Type B pancreatic cell (in vitro differentiated cells): Measurements from ENCODE around the gene BABAM2. TPM values are rescaled to one million over a fixed set of nuclear protein-coding genes. Genes with fewer than 3 reads are reported as not detected.
A peak's percentile ranks its signal among the peaks of the same experiment; 100 is the strongest.

Experiments
- DNase-seq: peaks from one replicate; pipeline ENCODE4 v3.0.0; 2021; ENCODE audit warnings: mixed read lengths; ENCODE audit not compliant: unreplicated experiment; ENCODE audit errors: extremely low spot score
- H3K27ac Mint-ChIP-seq: 2 replicates; pipeline ENCODE4 v1.8.0; 2021; ENCODE audit warnings: mild to moderate bottlenecking, mixed read lengths
- H3K27me3 Mint-ChIP-seq: 2 replicates; pipeline ENCODE4 v1.8.0; 2021; ENCODE audit warnings: mixed read lengths
- H3K36me3 Mint-ChIP-seq: 2 replicates; pipeline ENCODE4 v1.8.0; 2021; ENCODE audit warnings: mixed read lengths
- H3K4me1 Mint-ChIP-seq: one replicate; pipeline ENCODE4 v1.8.0; 2021; ENCODE audit warnings: mixed read lengths; ENCODE audit not compliant: unreplicated experiment
- H3K4me3 Mint-ChIP-seq: 2 replicates; pipeline ENCODE4 v1.8.0; 2021; ENCODE audit warnings: mild to moderate bottlenecking, mixed read lengths
- H3K9me3 Mint-ChIP-seq: 2 replicates; pipeline ENCODE4 v1.8.0; 2021; ENCODE audit warnings: mixed read lengths
- total RNA-seq: library from RNA; stranded (reverse); gene quantifications from 2 replicates; pipeline ENCODE4 v1.2.1, GENCODE V29; 2021; ENCODE audit warnings: low replicate concordance
- TF ChIP-seq, protein P1 (sequence below): fragments of 200-600 bp; sonication (generic); conservative IDR thresholded peaks from 2 replicates; pipeline ENCODE4 v1.5.0; 2021; ENCODE audit warnings: antibody characterized with exemption, mild to moderate bottlenecking

Gene BABAM2
- total RNA-seq, 1 donor from 2014 or later, result 30.4 TPM

DNA sequence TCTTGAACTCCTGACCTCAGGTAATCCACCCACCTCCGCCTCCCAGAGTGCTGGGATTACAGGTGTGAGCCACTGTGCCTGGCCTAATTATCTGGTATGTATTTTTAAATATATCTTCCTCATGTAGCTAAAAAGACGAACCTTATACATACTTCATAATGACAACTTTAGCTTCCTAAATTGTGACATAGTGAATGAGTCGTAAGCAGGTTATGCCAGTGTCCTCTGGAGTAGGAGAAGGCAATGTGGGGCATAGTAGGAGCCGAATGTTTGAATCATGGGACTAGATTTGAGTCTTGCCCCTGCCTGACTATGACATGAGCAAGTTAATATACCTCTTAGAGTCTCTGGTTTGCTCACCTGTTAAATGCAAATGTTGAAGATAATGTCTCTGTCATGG, 406.4 kb downstream of the BABAM2 start:
- Mint-ChIP-seq H3K27me3 (no peaks in the 10 kb centered on the region), H3K4me1 (peaks cover 10% of the 10 kb centered on the region), H3K36me3 (peaks cover 9% of the 10 kb centered on the region), H3K27ac (peak overlapping the region; percentile 4), H3K9me3 (no peaks in the 10 kb centered on the region), H3K4me3 (no peak overlapping the region)
- TF ChIP-seq, protein P1, sequence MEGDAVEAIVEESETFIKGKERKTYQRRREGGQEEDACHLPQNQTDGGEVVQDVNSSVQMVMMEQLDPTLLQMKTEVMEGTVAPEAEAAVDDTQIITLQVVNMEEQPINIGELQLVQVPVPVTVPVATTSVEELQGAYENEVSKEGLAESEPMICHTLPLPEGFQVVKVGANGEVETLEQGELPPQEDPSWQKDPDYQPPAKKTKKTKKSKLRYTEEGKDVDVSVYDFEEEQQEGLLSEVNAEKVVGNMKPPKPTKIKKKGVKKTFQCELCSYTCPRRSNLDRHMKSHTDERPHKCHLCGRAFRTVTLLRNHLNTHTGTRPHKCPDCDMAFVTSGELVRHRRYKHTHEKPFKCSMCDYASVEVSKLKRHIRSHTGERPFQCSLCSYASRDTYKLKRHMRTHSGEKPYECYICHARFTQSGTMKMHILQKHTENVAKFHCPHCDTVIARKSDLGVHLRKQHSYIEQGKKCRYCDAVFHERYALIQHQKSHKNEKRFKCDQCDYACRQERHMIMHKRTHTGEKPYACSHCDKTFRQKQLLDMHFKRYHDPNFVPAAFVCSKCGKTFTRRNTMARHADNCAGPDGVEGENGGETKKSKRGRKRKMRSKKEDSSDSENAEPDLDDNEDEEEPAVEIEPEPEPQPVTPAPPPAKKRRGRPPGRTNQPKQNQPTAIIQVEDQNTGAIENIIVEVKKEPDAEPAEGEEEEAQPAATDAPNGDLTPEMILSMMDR, result no peak
- no peak for DNase-seq

DNA sequence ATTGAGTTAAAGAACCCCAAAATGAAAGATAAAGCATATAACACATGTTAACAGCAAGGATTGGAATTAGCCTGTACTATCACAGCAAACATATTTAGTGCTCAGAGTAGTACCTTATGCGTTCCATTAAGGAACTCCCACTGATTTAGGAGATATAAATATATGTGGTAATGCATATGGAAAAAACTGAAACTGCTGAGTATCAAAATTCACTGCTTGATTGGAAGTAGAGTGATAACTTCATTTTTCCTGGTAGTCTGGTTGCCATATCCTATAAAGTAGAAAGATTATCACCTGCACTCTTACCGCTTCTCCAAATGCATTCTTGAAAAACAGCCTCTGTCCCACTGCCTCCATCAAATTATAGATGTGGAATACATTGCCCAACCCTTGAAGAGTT, 407.0 kb downstream of the BABAM2 start:
- TF ChIP-seq, protein P1, result no peak
- H3K27ac Mint-ChIP-seq, result no peak overlapping the region

DNA sequence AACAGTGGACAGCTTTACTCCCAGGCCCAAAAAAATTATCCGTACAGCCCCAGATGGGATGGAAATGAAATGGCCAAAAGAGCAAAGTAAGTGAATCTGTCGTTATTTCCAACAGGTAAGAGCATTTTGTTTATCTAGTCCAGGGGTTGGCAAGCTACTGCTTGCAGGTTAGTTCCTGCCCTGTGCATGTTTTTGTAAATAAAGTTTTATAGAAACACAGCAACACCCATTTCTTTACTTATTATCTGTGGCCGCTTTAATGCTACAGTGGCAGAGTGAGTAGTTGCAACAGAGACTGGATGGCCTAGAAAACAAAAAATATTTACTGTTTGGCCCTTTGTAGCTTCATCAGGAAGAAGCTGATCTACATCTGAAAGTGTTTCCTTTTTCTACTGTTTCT, 407.9 kb downstream of the BABAM2 start:
- no peak overlapping the region for H3K4me3 Mint-ChIP-seq
- H3K27me3 Mint-ChIP-seq, result no peaks in the 10 kb centered on the region
- TF ChIP-seq, protein P1, result no peak

More for the DNA sequence above, 407.0 kb downstream of the BABAM2 start:
- no peak overlapping the region for H3K4me3 Mint-ChIP-seq
- H3K27me3 Mint-ChIP-seq, result no peaks in the 10 kb centered on the region
- peaks cover 10% of the 10 kb centered on the region for H3K4me1 Mint-ChIP-seq
- H3K9me3 Mint-ChIP-seq, result no peaks in the 10 kb centered on the region
- no peak for DNase-seq
- peaks cover 9% of the 10 kb centered on the region for H3K36me3 Mint-ChIP-seq

DNA sequence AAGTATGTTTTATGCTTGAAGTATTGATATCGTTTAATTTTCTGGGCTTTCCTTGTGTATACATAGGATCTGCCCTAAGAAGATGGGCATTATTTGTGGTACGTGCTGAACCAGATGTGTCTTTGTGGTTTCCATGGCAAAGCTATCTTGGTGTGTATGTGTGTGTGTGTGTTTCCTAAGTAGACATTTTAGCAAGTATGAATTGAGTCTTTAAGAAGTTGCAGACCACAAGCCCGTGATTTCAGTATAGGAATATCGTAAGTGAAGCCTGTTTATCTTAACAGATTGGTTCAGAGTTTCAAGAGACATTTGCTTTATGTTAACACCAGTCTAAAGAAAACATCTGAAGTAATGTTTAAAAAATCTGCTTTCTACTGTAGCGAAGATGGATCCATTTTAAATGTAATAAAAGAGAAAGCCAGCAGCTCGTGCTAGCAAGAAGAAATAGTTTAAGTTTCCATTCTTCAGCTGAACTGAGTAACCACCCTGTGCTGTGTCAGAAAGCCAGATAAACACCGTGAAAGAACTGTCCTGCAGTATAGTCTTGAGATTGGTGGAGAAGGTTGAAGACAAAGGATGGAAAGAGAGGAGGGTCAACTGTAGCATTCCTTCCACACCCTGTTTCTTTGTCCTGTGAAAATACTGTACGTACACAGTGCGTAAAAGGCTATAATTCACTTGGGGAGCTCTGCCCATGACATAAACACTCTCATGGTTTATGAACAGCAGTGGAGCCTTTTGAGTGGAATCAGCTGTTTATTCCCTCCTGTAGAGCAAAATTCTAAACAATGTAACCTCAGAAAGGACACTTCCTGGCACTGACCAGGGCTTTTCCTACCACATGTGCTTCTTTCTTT, 410.2 kb downstream of the BABAM2 start:
- TF ChIP-seq, protein P1, result no peak
- H3K27ac Mint-ChIP-seq, result peak overlapping the region; percentile 85
- peaks cover 13% of the 10 kb centered on the region for H3K36me3 Mint-ChIP-seq
- H3K27me3 Mint-ChIP-seq, result no peaks in the 10 kb centered on the region
- peaks cover 10% of the 10 kb centered on the region for H3K4me1 Mint-ChIP-seq
- no peak for DNase-seq
- no peaks in the 10 kb centered on the region for H3K9me3 Mint-ChIP-seq
- H3K4me3 Mint-ChIP-seq, result peak overlapping the region; percentile 16

More for the DNA sequence above, 407.9 kb downstream of the BABAM2 start:
- no peak overlapping the region for H3K27ac Mint-ChIP-seq
- peaks cover 9% of the 10 kb centered on the region for H3K36me3 Mint-ChIP-seq
- no peak for DNase-seq
- no peaks in the 10 kb centered on the region for H3K9me3 Mint-ChIP-seq
- peaks cover 10% of the 10 kb centered on the region for H3K4me1 Mint-ChIP-seq

DNA sequence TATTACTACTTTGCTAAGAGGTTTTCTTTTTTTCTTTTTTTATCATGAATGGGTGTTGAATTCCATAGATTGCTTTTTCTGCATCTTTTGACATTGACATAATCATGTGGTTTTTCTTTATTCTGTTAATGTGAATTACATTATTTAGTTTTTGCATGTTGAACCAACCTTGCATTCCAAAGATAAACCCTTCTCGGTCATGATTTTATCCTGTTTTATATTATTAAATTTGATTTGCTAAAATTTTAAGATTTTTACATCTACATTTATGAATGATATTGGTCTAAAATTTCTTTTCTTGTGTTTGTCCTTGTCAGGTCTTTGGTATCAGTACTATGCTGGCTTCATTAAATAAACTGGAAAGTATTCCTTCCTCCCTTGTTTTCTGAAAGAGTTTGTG, 414.7 kb downstream of the BABAM2 start:
- TF ChIP-seq, protein P1, result no peak
- H3K4me1 Mint-ChIP-seq, result peaks cover 9% of the 10 kb centered on the region
- no peak overlapping the region for H3K27ac Mint-ChIP-seq
- no peak for DNase-seq
- peaks cover 14% of the 10 kb centered on the region for H3K36me3 Mint-ChIP-seq
- no peaks in the 10 kb centered on the region for H3K9me3 Mint-ChIP-seq
- H3K27me3 Mint-ChIP-seq, result no peaks in the 10 kb centered on the region
- no peak overlapping the region for H3K4me3 Mint-ChIP-seq
